ENCODE results near the gene GNAQ. TPM values are rescaled to one million over a fixed set of nuclear protein-coding genes. Genes with fewer than 3 reads are reported as not detected.
"Not testable (repeated sequence)": the region's sequence is repeated elsewhere in the genome, so short reads cannot be mapped to it uniquely, and the experiment has no call there.

GNAQ gene
- total and polyA plus RNA-seq, 3 donors from 2014 or later, result 23.5 to 42.9 (median 39.4) TPM

DNA sequence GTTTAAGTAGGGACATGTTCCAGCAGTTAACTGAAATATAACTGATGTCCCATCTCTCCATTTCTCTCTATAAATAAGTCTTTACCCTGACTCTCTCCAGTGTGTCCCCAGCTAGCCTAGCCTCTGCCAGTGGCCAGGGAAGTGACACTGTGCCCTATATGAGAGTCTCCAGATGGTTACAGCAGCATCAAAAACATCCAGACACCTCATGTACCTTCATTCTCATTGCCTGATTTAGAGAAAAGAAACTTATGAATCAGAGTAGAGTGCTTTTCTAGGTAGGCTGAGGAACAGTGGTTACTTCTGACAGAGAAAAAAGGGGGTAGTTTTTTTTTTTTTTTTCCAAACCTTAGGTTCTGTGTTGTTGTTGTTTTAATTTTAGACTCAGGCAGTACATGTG lies 148.5 kb downstream of the GNAQ start:
- Histone ChIP-seq H3K36me3 (ENCODE audit: low read depth, missing control alignments) (no peaks in the 10 kb centered on the region), H3K4me3 (no peak overlapping the region), H3K27ac (no peak overlapping the region), H3K9me3 (no peaks in the 10 kb centered on the region), H3K4me1 (no peaks in the 10 kb centered on the region), H3K27me3 (no peaks in the 10 kb centered on the region)
- TF ChIP-seq, protein P1, sequence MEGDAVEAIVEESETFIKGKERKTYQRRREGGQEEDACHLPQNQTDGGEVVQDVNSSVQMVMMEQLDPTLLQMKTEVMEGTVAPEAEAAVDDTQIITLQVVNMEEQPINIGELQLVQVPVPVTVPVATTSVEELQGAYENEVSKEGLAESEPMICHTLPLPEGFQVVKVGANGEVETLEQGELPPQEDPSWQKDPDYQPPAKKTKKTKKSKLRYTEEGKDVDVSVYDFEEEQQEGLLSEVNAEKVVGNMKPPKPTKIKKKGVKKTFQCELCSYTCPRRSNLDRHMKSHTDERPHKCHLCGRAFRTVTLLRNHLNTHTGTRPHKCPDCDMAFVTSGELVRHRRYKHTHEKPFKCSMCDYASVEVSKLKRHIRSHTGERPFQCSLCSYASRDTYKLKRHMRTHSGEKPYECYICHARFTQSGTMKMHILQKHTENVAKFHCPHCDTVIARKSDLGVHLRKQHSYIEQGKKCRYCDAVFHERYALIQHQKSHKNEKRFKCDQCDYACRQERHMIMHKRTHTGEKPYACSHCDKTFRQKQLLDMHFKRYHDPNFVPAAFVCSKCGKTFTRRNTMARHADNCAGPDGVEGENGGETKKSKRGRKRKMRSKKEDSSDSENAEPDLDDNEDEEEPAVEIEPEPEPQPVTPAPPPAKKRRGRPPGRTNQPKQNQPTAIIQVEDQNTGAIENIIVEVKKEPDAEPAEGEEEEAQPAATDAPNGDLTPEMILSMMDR (IDR thresholded peaks at IDR 0.05), result no peak
- no peak for TF ChIP-seq POLR2A (IDR thresholded peaks at IDR 0.05)
- intact Hi-C loops (cut with DNase I; ENCODE audit: low total_unique reads), result no loop called here
- no peak for DNase-seq

DNA sequence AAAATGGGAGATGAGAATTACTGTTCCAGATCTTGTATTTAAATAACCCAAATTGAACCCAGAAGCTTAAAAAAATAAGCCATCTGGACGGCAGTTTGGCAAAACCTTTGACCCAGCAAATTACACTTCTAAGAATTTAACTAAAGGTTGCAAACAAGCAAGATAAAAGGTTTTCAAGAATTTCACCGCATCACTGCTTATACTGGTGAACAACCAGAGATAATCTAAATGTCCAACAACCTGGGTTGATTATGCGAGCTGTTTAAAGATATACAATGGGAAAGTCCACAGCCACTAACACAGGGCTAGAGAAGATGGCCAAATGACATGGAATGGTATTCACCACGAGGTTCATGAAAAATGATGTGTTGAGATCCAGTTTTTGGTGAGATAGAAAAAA lies 149.3 kb downstream of the GNAQ start:
- no peak overlapping the region for H3K4me3 ChIP-seq
- H3K27me3 ChIP-seq, result no peaks in the 10 kb centered on the region
- intact Hi-C loops (cut with DNase I; ENCODE audit: low total_unique reads), result no loop called here
- no peaks in the 10 kb centered on the region for H3K36me3 ChIP-seq (ENCODE audit: low read depth, missing control alignments)
- H3K27ac ChIP-seq, result no peak overlapping the region
- no peaks in the 10 kb centered on the region for H3K9me3 ChIP-seq
- TF ChIP-seq POLR2A (IDR thresholded peaks at IDR 0.05), result no peak
- TF ChIP-seq, protein P1 (IDR thresholded peaks at IDR 0.05), result no peak
- no peak for DNase-seq
- WGBS, 2 donors, result 81 to 85% methylated on average over 4 of the region's 4 CpGs
- no peaks in the 10 kb centered on the region for H3K4me1 ChIP-seq

DNA sequence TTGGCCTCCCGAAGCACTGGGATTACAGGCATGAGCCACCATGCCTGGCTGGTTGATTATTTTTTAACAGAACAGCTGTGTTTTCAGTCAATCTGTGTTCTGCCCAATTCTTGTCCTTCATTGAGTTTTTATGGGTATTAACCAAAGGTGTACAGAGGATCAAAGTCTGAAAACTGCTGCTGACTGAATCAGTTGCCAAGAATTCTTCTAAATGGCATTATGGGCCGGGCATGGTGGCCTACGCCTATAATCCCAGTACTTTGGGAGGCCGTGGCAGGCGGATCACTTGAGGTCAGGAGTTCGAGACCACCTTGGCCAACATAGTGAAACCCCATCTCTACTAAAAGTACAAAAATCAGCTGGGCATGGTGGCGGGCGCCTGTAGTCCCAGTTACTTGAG lies 150.0 kb downstream of the GNAQ start:
- DNase-seq; H3K27me3 ChIP-seq; H3K4me3 ChIP-seq; H3K4me1 ChIP-seq; H3K36me3 ChIP-seq (ENCODE audit: low read depth, missing control alignments); H3K27ac ChIP-seq; intact Hi-C loops (cut with DNase I; ENCODE audit: low total_unique reads); H3K9me3 ChIP-seq: not testable (repeated sequence)
- 93 to 97% methylated on average over 8 of the region's 8 CpGs for WGBS, 2 donors

DNA sequence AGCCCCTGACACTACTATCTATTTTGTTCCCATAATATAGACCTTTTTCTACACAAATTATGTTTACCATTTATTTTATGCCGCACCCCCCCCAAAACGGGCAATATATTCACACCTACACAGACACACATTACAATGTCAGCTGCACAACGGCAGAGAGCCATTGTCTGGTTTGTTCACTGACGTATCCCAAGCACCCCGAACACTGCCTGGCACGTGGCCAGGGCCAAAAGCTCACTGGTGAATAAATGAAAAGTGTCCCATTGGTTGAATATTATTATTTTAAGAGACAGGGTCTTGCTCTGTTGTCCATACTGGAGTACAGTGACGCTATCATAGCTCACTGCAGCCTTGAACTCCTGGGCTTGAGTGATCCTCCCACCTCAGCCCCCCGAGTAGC lies 150.5 kb downstream of the GNAQ start:
- WGBS, 2 donors, result 76 to 80% methylated on average over 8 of the region's 8 CpGs
- H3K9me3 ChIP-seq, result no peaks in the 10 kb centered on the region
- no peak overlapping the region for H3K4me3 ChIP-seq
- H3K27me3 ChIP-seq, result no peaks in the 10 kb centered on the region
- H3K27ac ChIP-seq, result no peak overlapping the region
- TF ChIP-seq POLR2A (IDR thresholded peaks at IDR 0.05), result no peak
- TF ChIP-seq, protein P1 (IDR thresholded peaks at IDR 0.05), result no peak
- peaks cover 8% of the 10 kb centered on the region for H3K4me1 ChIP-seq
- H3K36me3 ChIP-seq (ENCODE audit: low read depth, missing control alignments), result no peaks in the 10 kb centered on the region
- no peak for DNase-seq
- intact Hi-C loops (cut with DNase I; ENCODE audit: low total_unique reads), result no loop called here

DNA sequence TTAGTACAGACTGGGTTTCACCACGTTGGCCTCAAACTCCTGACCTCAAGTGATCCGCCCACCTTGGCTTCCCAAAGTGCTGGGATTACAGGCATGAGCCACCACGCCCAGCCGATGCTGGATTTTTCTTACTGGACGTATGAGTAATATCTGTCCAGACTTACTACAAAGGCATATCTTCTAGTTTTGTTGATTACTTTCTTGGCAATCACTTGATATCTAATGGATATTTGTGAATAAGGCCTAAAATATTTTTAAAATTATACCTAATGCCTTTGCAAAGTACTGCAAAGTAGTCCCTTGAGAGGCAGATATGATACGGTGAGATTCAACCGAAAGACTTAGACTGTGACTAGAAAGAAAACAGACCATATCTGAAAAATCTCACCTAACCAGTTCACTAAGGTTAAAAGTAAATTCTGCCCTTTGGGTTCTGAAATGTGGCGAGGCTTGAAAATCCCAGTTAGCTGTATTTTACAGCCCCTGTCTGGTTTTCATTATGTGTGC lies 152.1 kb downstream of the GNAQ start:
- H3K4me1 ChIP-seq, result peaks cover 11% of the 10 kb centered on the region
- H3K9me3 ChIP-seq, result no peaks in the 10 kb centered on the region
- no peak overlapping the region for H3K27ac ChIP-seq
- intact Hi-C loops (cut with DNase I; ENCODE audit: low total_unique reads), result no loop called here
- no peak overlapping the region for H3K4me3 ChIP-seq
- 70 to 77% methylated on average over 8 of the region's 8 CpGs for WGBS, 2 donors
- DNase-seq, result no peak
- TF ChIP-seq, protein P1 (IDR thresholded peaks at IDR 0.05), result no peak
- TF ChIP-seq POLR2A (IDR thresholded peaks at IDR 0.05), result no peak
- no peaks in the 10 kb centered on the region for H3K27me3 ChIP-seq
- no peaks in the 10 kb centered on the region for H3K36me3 ChIP-seq (ENCODE audit: low read depth, missing control alignments)

DNA sequence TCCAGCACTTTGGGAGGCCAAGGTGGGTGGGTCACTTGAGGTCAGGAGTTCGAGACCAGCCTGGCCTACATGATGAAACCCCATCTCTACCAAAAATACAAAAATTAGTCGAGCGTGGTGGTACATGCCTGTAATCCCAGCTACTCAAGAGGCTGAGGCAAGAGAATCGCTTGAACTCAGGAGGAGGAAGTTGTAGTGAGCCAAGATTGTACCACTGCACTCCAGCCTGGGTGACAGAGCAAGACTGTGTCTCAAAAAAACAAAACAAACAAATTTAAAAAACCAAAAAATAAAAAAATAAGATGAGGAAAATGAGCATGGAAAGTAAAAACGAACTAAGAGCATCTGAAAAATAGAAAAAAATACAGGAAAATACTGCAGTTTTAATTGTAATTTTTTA lies 152.8 kb downstream of the GNAQ start:
- H3K27me3 ChIP-seq; H3K27ac ChIP-seq; DNase-seq; H3K9me3 ChIP-seq; H3K36me3 ChIP-seq (ENCODE audit: low read depth, missing control alignments); intact Hi-C loops (cut with DNase I; ENCODE audit: low total_unique reads); H3K4me3 ChIP-seq: not testable (repeated sequence)
- 86% methylated on average over 5 of the region's 5 CpGs for WGBS, 2 donors
- peaks cover 11% of the 10 kb centered on the region for H3K4me1 ChIP-seq

Measured in testis (tissue), 3 donors.